ENCODE data around the gene IFT122.
"Not testable (repeated sequence)": the region's sequence is repeated elsewhere in the genome, so short reads cannot be mapped to it uniquely, and the experiment has no call there.

Gene IFT122

DNA sequence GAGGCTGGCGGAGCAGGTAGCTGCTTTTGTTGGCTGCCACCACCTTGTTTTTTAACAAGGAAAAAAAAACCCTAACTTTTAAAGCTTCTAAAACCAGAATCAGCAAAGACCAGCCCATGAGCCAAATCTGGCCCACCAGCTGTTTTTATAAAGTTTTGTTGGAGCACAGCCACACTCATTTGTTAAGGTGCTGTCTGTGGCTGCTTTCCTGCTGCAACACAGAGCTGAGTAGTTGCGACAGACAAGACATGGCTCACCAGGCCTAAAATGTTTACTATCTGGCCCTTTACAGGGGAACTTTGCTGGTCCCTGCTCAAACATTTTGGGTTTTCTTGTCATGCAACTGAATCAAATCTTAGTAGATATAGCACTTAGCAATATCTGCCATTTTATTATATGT is 30.5 kb upstream of the IFT122 start:
- DNase-seq (ENCODE audit: low spot score): no peak

DNA sequence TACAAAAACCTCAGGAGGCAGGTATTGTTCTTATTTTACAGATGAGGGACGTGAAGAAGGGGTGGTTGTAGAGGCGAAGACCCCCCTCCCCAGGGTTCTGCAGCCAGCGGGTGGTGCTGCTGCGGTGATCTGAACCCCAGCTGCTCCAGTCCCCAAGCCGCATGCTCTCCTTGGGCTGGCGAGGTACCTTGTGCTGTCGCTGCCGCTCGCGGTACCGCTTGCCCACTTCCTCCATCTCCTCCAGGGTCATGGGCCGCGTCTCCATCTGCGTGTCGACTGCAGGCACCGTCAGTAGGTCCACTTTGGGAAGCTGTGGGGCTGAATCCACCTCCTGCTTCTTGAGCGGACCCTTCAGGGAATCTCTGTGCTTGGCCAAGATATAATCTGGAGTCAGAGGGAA is 29.1 kb upstream of the IFT122 start:
- Mint-ChIP-seq H3K27me3 (ENCODE audit: low read depth) (no peaks in the 10 kb centered on the region), H3K4me3 (no peak overlapping the region), H3K36me3 (ENCODE audit: low read depth) (no peaks in the 10 kb centered on the region), H3K9me3 (no peaks in the 10 kb centered on the region), H3K4me1 (ENCODE audit: low read depth) (no peaks in the 10 kb centered on the region), H3K27ac (no peak overlapping the region)
- DNase-seq (ENCODE audit: low spot score): no peak

More for the DNA sequence above, 30.5 kb upstream of the IFT122 start:
- no peaks in the 10 kb centered on the region for H3K9me3 Mint-ChIP-seq
- H3K4me3 Mint-ChIP-seq: no peak overlapping the region
- H3K4me1 Mint-ChIP-seq (ENCODE audit: low read depth): no peaks in the 10 kb centered on the region
- no peaks in the 10 kb centered on the region for H3K27me3 Mint-ChIP-seq (ENCODE audit: low read depth)
- no peaks in the 10 kb centered on the region for H3K36me3 Mint-ChIP-seq (ENCODE audit: low read depth)
- no peak overlapping the region for H3K27ac Mint-ChIP-seq

DNA sequence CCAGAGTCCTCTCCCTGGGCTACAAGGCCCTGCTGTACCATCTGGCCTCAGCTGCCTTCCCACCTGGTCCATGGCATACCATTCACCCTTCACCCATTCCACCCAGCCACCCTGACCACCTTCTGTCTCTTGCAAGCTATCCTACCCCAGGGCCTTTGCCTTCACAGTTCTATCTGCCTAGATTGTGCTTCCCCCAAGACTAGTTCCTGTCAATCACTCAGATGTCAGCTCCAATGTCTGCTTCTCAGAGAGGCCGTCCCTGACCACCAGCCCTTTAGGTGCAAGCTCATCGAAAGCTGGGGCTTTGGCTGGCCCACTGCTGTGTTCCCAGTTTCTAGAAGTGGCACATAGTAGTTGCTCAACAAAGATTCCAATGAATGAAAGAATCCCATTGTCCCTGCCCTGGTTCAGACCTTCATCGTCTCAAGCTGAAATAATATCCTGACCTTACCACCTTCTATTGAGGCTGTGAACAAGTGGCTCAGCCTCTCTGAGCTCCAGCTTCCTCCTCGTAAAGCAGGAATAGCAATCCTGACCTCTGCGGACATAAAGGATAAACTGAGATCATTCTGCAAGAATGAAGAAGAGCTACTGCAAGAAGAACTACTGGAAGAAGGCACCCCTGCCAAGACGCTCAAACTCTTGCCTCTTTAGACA is 27.4 kb upstream of the IFT122 start:
- Mint-ChIP-seq H3K27me3 (ENCODE audit: low read depth) (no peaks in the 10 kb centered on the region), H3K27ac (no peak overlapping the region), H3K36me3 (ENCODE audit: low read depth) (no peaks in the 10 kb centered on the region)

DNA sequence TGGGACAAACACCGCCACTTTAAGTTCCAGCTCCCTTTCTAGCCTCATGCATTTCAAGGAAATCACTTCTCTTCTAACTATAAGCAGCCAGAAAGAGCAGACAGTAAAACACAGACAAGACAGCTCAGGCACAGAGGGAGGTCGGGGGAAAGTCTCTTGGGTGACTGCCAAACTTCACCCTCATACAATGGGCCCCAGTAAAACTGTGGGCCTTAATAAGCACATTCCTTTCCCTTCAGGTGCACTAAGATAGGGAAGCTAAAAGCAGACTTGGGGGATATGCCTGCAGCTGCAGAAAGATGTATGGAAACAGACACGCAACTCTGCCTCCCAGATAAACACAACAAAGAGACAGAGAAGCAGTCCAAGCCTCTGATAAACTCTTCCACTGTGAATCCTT is 26.8 kb upstream of the IFT122 start:
- not testable (repeated sequence) for H3K4me3 Mint-ChIP-seq; DNase-seq (ENCODE audit: low spot score); H3K9me3 Mint-ChIP-seq; H3K27me3 Mint-ChIP-seq (ENCODE audit: low read depth); H3K36me3 Mint-ChIP-seq (ENCODE audit: low read depth); H3K4me1 Mint-ChIP-seq (ENCODE audit: low read depth); H3K27ac Mint-ChIP-seq

More for the DNA sequence above, 27.4 kb upstream of the IFT122 start:
- DNase-seq (ENCODE audit: low spot score): no peak
- Mint-ChIP-seq H3K9me3 (no peaks in the 10 kb centered on the region), H3K4me3 (no peak overlapping the region), H3K4me1 (ENCODE audit: low read depth) (no peaks in the 10 kb centered on the region)

DNA sequence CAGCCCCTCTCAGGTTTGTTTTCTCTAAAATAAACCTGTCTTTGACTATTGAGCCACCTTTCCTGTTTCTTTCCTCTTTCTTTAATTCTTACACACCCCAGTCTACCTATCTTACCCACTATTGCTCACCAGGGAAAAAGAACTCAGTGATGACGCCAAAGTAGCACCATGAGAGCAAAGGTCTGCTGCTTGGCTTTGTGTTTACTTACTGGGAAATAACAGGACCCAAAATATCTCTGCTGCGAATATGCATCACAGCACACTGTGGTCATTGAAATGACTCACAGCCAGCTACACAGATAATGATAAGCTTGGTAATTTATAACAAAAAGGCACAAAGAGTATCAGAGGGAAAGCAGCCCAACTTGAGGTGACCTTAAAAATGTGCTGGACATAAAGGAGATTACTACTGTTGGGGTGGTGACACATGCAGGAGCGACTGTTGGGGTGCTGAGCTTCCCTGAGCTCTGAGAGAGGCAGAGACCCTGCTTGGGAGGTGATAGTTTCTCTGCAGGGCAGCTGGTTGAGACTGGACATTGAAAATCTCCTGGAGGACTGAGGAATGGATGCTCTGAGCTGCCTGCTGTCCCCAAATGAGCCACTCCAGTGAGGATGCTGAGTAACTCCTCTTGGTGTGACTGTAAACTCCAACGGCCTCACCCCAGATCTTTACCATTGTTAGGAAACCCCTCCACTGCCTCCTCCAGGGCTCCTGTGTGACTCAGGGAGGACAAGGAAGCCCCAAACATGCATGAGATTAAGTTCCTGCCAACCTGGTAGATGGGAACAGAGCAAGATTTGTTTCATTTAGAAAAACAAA is 26.1 kb upstream of the IFT122 start:
- no peaks in the 10 kb centered on the region for H3K27me3 Mint-ChIP-seq (ENCODE audit: low read depth)
- H3K27ac Mint-ChIP-seq: no peak overlapping the region
- DNase-seq (ENCODE audit: low spot score): no peak
- H3K36me3 Mint-ChIP-seq (ENCODE audit: low read depth): no peaks in the 10 kb centered on the region
- H3K9me3 Mint-ChIP-seq: no peaks in the 10 kb centered on the region
- H3K4me3 Mint-ChIP-seq: no peak overlapping the region
- H3K4me1 Mint-ChIP-seq (ENCODE audit: low read depth): no peaks in the 10 kb centered on the region

DNA sequence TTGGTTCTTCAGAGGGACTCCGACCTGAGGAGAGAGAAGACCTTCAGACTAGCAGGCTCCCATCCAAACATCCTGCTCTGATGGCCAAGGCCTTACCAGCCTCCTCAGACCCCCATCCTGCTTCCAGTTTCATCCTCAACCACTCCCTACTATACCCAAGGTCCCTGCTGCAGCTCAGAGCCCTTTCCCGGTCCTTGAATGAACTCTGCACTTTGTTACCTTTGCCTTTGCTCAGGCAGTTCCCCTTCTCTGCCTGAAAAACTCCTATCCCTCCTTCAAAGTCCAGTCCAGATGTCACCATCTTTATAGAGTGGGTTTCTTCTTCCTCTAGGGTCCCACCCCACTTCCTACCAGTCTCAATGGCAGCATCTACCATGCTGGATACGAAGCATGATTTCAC is 24.6 kb upstream of the IFT122 start:
- Mint-ChIP-seq H3K4me1 (ENCODE audit: low read depth) (no peaks in the 10 kb centered on the region), H3K36me3 (ENCODE audit: low read depth) (no peaks in the 10 kb centered on the region), H3K4me3 (no peak overlapping the region), H3K27ac (no peak overlapping the region), H3K27me3 (ENCODE audit: low read depth) (no peaks in the 10 kb centered on the region), H3K9me3 (no peaks in the 10 kb centered on the region)
- DNase-seq (ENCODE audit: low spot score): no peak

DNA sequence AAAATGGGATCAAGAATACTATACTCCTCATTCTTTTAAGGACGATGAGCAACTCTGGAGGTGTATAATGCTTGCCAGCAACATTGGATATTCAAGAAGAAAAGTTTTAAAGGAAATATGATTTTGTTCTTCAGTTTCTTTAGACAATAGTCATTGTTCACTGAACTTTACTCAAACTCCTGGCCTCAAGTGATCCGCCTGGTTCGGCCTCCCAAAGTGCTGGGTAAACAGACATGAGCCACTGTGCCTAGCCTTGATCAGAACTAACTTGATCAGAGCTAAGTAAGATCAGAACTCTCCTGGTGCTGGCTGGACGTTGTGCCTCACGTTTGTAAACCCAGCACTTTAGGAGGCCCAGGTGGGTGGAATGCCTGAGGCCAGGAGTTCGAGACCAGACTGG is 24.2 kb upstream of the IFT122 start:
- Mint-ChIP-seq H3K9me3 (no peaks in the 10 kb centered on the region), H3K4me3 (no peak overlapping the region), H3K27me3 (ENCODE audit: low read depth) (no peaks in the 10 kb centered on the region), H3K27ac (no peak overlapping the region), H3K36me3 (ENCODE audit: low read depth) (no peaks in the 10 kb centered on the region), H3K4me1 (ENCODE audit: low read depth) (no peaks in the 10 kb centered on the region)
- no peak for DNase-seq (ENCODE audit: low spot score)

DNA sequence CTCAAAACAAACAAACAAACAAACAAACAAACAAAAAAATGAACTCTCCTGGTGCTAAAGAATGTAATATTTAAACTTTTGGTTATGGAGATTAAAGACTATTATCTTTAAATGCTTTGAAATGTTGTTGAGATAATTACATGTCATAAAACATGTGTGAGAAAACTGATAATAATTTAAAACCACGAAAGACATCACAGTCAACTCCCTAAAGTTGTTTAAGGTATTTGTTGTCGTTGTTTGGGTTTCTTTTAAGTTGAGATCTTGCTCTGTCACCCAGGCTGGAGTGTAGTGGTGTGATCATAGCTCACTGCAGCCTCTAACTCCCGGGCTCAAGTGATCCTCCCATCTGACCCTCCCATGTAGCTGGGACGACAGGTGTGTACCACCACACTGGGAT is 23.6 kb upstream of the IFT122 start:
- no peaks in the 10 kb centered on the region for H3K4me1 Mint-ChIP-seq (ENCODE audit: low read depth)
- no peaks in the 10 kb centered on the region for H3K9me3 Mint-ChIP-seq
- H3K4me3 Mint-ChIP-seq: no peak overlapping the region
- no peaks in the 10 kb centered on the region for H3K27me3 Mint-ChIP-seq (ENCODE audit: low read depth)
- no peak overlapping the region for H3K27ac Mint-ChIP-seq
- no peaks in the 10 kb centered on the region for H3K36me3 Mint-ChIP-seq (ENCODE audit: low read depth)
- DNase-seq (ENCODE audit: low spot score): no peak

DNA sequence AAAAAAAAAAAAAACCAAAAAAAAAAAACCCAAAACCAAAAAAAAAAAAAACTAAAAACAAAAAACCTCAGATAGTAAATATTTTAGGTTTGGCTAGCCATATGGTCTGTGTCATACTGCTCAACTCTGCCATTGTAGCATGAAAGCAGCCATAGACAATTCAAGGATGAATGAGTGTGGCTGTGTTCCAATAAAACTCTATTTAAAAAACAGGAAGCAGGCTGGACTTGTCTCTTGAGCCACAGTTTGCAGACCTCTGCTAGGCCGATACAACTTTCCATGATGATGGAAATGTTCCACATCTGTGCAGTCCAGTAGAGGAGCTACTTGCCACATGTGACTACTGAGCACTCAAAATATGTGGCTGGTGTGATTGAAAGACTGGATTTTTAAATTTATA is 22.7 kb upstream of the IFT122 start:
- H3K4me1 Mint-ChIP-seq (ENCODE audit: low read depth): no peaks in the 10 kb centered on the region
- H3K27ac Mint-ChIP-seq: no peak overlapping the region
- no peaks in the 10 kb centered on the region for H3K9me3 Mint-ChIP-seq
- DNase-seq (ENCODE audit: low spot score): no peak
- no peak overlapping the region for H3K4me3 Mint-ChIP-seq
- H3K27me3 Mint-ChIP-seq (ENCODE audit: low read depth): no peaks in the 10 kb centered on the region
- no peaks in the 10 kb centered on the region for H3K36me3 Mint-ChIP-seq (ENCODE audit: low read depth)

DNA sequence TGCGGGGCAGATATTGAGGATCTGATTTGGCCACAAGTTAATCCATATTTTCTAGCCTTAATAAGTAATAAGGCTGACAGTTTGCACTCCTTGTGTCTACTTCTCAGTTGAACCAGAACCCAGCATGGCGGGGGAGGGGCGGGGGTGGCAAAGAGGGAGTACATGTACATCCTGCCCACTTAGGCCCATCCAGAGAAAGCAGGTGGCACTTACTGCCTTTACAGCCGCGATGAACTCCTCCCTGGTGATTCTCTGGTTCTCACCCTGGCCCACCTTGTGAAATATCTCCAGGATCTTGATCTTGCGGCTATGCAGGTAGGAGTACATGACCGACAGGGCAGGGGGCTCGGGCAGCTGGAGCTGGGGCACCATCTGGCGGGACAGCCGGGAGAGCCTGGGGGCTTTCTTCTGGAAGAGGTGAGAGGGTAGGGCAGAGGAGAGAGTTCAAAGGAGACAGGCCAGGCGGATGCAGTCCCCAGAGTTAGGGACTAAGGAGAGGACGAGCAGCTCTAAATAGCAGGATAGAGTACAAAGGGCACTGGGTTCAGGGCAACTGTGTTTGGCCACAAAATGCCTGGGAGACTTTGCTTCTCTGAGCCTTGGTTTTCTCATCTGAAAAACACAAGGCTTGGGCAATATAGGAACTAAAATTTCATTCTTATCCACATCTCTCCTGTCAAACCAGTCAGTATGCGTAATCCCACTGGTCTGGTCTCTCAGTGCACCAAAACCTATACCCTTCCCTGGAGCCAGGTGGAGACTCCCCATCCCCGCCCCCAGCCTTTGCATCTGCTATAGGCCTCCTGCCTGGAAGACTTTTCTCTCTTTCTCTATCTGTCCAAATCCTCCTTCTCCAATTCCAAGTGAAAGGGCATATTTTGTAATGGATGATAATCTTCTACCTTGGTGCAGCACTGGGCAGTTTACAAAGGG is 21.7 kb upstream of the IFT122 start:
- H3K27me3 Mint-ChIP-seq (ENCODE audit: low read depth): no peaks in the 10 kb centered on the region
- H3K36me3 Mint-ChIP-seq (ENCODE audit: low read depth): no peaks in the 10 kb centered on the region
- DNase-seq (ENCODE audit: low spot score): no peak
- no peak overlapping the region for H3K4me3 Mint-ChIP-seq
- no peak overlapping the region for H3K27ac Mint-ChIP-seq
- H3K9me3 Mint-ChIP-seq: no peaks in the 10 kb centered on the region
- H3K4me1 Mint-ChIP-seq (ENCODE audit: low read depth): no peaks in the 10 kb centered on the region

DNA sequence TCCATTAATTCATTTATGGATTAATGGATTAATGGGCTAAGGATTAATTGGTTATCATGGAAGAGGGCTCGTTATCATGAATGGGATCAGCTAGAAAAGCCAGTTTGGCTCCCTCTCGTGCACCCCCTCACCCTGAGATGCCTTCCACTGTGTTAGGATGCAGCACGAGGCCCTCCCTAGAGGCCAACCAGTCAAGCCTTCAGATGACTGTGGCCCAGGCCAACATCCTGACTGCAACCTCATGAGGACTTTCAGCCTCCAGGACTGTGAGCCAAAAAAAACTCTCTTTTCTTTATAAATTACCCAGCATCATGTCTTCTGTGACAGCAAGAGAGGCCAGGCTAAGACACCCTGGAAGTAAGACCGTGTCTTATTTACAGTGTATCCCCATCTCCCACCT is 20.5 kb upstream of the IFT122 start:
- no peak for DNase-seq (ENCODE audit: low spot score)
- Mint-ChIP-seq H3K9me3 (no peaks in the 10 kb centered on the region), H3K4me1 (ENCODE audit: low read depth) (no peaks in the 10 kb centered on the region), H3K4me3 (no peak overlapping the region), H3K27me3 (ENCODE audit: low read depth) (no peaks in the 10 kb centered on the region), H3K36me3 (ENCODE audit: low read depth) (no peaks in the 10 kb centered on the region), H3K27ac (no peak overlapping the region)

DNA sequence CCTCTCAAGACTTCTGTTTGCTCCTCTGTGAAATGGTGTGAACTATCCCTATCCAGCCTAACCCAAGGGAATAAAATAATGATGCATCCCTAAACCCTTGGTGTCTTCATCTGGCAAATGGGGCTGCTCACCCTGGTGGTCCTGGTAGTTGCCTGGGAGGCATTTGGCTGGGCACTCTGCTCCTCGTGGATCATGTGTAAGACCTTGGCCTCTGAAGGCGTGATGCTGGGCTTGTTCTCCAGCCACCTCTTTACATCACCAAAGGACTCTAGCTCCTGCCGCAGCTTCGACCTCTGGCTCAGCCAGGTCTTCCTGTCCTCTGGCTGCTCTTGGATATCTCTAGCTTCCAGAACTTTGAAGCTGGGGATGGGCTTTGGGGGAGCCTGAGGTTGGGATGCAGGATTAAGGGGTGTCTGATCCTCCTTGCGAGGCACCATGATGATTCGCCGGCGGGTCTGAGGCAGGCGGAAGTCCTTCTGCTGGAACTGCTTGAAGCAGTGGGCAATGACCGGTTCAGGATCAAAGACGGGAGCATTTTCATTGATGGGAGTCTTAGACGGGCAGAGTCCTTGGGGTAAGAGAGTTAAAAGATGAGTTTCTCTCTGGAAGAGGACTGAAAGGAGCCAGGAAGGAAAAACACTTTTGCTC is 18.7 kb upstream of the IFT122 start:
- Mint-ChIP-seq H3K27me3 (ENCODE audit: low read depth) (no peaks in the 10 kb centered on the region), H3K36me3 (ENCODE audit: low read depth) (no peaks in the 10 kb centered on the region), H3K4me3 (no peak overlapping the region), H3K27ac (no peak overlapping the region), H3K4me1 (ENCODE audit: low read depth) (no peaks in the 10 kb centered on the region), H3K9me3 (no peaks in the 10 kb centered on the region)
- no peak for DNase-seq (ENCODE audit: low spot score)

DNA sequence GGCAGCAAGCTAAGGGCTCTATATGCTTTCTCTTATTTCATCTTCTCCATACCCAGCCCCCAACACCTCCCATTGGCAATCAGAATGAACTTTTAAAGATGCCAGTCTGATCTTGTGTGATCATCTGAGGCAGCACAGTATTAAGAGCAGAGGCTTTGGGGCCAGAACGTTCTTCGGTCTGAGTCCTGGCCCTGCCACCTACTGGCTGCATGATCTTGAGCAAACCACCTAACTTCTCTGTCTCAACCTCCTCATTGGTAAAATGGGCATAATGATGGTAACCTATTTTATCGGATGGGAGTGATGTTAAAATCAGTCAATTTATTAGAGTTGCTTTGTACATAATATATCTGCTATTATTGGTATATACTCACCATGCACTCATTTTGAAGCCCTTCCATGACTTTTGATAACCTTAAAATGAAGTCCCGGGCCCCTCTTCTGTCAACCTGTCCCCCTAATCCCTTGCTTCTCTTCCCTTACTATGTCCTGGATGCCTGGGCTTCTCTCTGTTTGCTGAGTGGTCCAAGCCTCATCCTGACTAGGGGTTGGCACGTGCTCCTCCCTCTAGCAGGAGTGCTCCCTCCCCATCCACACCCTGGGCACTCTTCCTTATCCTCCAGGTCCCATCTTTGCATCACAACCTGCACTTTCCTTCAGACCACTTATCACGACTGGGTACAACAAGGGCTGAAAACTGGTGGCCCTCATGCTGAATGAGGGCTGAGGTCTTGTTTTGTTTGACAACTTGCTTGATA is 17.9 kb upstream of the IFT122 start:
- no peak overlapping the region for H3K4me3 Mint-ChIP-seq

More for the DNA sequence above, 17.9 kb upstream of the IFT122 start:
- Mint-ChIP-seq H3K36me3 (ENCODE audit: low read depth) (no peaks in the 10 kb centered on the region), H3K27ac (no peak overlapping the region), H3K9me3 (no peaks in the 10 kb centered on the region), H3K4me1 (ENCODE audit: low read depth) (no peaks in the 10 kb centered on the region), H3K27me3 (ENCODE audit: low read depth) (peaks cover under 1% of the 10 kb centered on the region)
- no peak for DNase-seq (ENCODE audit: low spot score)

Data from T-helper 2 cell treated with Interferon-gamma antibody and Interleukin-4, amounts not matched to agents 5 μg/mL and 100 μg/mL, for 36 hours (primary cell).